ENCODE data around the gene STOX2. TPM values are rescaled to one million over a fixed set of nuclear protein-coding genes. Genes with fewer than 3 reads are reported as not detected.

STOX2 gene
- total RNA-seq, 4 donors from 2014 or later, result 3.5 to 23.1 (median 7.6) TPM

GRCh38 chr4:184000457-184001396, 95.6 kb downstream of the STOX2 start:
- Histone ChIP-seq H3K27ac (no peak overlapping the region), H3K9me3 (no peaks in the 10 kb centered on the region), H3K4me3 (no peak overlapping the region), H3K4me1 (no peaks in the 10 kb centered on the region), H3K36me3 (no peaks in the 10 kb centered on the region), H3K27me3 (no peaks in the 10 kb centered on the region)
- TF ChIP-seq POLR2A (IDR thresholded peaks at IDR 0.05) (no peak), CTCF (IDR thresholded peaks at IDR 0.05) (no peak)
- no peak for DNase-seq

DNA sequence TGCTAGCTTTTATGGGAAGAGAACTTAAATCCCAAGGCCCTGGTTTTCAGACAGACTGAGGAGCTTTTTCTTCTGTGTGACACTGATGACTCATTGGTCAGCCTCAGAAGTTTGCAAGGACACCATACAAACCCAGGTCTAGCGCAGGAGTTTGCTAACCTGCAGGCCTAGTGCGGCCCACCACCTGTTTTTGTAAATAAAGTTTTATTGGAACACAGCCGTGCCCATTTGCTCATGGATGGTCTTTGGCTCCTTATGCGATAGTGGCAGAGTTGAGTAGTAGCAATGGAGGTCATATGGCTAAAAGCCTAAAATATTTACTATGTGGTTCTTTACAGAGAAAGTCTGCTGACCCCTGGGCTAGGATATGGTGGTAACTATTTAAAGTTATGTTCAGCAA, 98.3 kb downstream of the STOX2 start:
- TF ChIP-seq CTCF (IDR thresholded peaks at IDR 0.05), result no peak
- no peak for TF ChIP-seq POLR2A (IDR thresholded peaks at IDR 0.05)
- no peak for DNase-seq
- Histone ChIP-seq H3K4me3 (no peak overlapping the region), H3K9me3 (no peaks in the 10 kb centered on the region), H3K27ac (no peak overlapping the region), H3K4me1 (no peaks in the 10 kb centered on the region), H3K27me3 (no peaks in the 10 kb centered on the region), H3K36me3 (no peaks in the 10 kb centered on the region)

GRCh38 chr4:184007891-184008290, 102.8 kb downstream of the STOX2 start:
- TF ChIP-seq POLR2A (IDR thresholded peaks at IDR 0.05) (no peak), CTCF (IDR thresholded peaks at IDR 0.05) (no peak)
- DNase-seq, result no peak
- H3K4me3 ChIP-seq, result no peak overlapping the region
- no peaks in the 10 kb centered on the region for H3K36me3 ChIP-seq
- H3K9me3 ChIP-seq, result no peaks in the 10 kb centered on the region
- no peaks in the 10 kb centered on the region for H3K27me3 ChIP-seq
- no peak overlapping the region for H3K27ac ChIP-seq
- no peaks in the 10 kb centered on the region for H3K4me1 ChIP-seq

GRCh38 chr4:184010696-184011095, 105.6 kb downstream of the STOX2 start:
- Histone ChIP-seq H3K27me3 (no peaks in the 10 kb centered on the region), H3K36me3 (no peaks in the 10 kb centered on the region), H3K9me3 (no peaks in the 10 kb centered on the region), H3K27ac (no peak overlapping the region), H3K4me3 (no peak overlapping the region), H3K4me1 (no peaks in the 10 kb centered on the region)
- DNase-seq, result no peak
- TF ChIP-seq POLR2A (IDR thresholded peaks at IDR 0.05) (no peak), CTCF (IDR thresholded peaks at IDR 0.05) (no peak)

- H3K27me3 ChIP-seq, result no peaks in the 10 kb centered on the region
- H3K4me1 ChIP-seq, result no peaks in the 10 kb centered on the region
- no peaks in the 10 kb centered on the region for H3K9me3 ChIP-seq
- H3K27ac ChIP-seq, result no peak overlapping the region
- H3K4me3 ChIP-seq, result no peak overlapping the region
- TF ChIP-seq POLR2A (IDR thresholded peaks at IDR 0.05), result no peak
- no peak for TF ChIP-seq CTCF (IDR thresholded peaks at IDR 0.05)
- H3K36me3 ChIP-seq, result no peaks in the 10 kb centered on the region
- DNase-seq, result no peak
These were observed 106.8 kb downstream of the STOX2 start for GRCh38 chr4:184011826-184012380.

Data from Peyer's patch (tissue), 4 donors.